HepG2 (cell line): ENCODE measurements around the gene CNTD1. TPM values are rescaled to one million over a fixed set of nuclear protein-coding genes. Genes with fewer than 3 reads are reported as not detected.
A peak's percentile ranks its signal among the peaks of the same experiment; 100 is the strongest.

Source experiments
- AHDC1 ChIP-seq: sonication (generic); formaldehyde crosslinking; IDR thresholded peaks from 2 replicates; pipeline ENCODE4 v1.5.1; 2020; ENCODE audit warnings: mild to moderate bottlenecking, missing genetic modification reagents, borderline replicate concordance
- DMTF1 ChIP-seq: sonication (generic); formaldehyde crosslinking; IDR thresholded peaks from 2 replicates; pipeline ENCODE4 v1.4.0; 2020; ENCODE audit warnings: mild to moderate bottlenecking, missing genetic modification reagents
- HCFC1 ChIP-seq: fragments of 150-350 bp; IDR thresholded peaks from 2 replicates; pipeline ENCODE4 v1.6.1; 2014; ENCODE audit warnings: low read depth, low read length
- HNF4A ChIP-seq: sonication (generic); formaldehyde crosslinking; IDR thresholded peaks from 2 replicates; pipeline ENCODE4 v1.4.0; 2020; ENCODE audit warnings: missing genetic modification reagents
- MXD3 ChIP-seq: IDR thresholded peaks from 2 replicates; pipeline ENCODE4 v1.6.1; 2016; ENCODE audit warnings: mild to moderate bottlenecking, missing biosample characterization, missing genetic modification reagents
- NFATC3 ChIP-seq: sonication (generic); formaldehyde crosslinking; IDR thresholded peaks from 2 replicates; pipeline ENCODE4 v1.5.1; 2020; ENCODE audit warnings: mild to moderate bottlenecking, missing genetic modification reagents
- REXO4 ChIP-seq: sonication (generic); formaldehyde crosslinking; IDR thresholded peaks from 2 replicates; pipeline ENCODE4 v1.8.0; 2022; ENCODE audit warnings: missing genetic modification reagents, mild to moderate bottlenecking, borderline replicate concordance
- SALL2 ChIP-seq: sonication (generic); formaldehyde crosslinking; IDR thresholded peaks from 2 replicates; pipeline ENCODE4 v1.8.1; 2023; ENCODE audit warnings: mild to moderate bottlenecking, missing genetic modification reagents, inconsistent platforms
- ZMAT5 ChIP-seq: sonication (generic); formaldehyde crosslinking; IDR thresholded peaks from 2 replicates; pipeline ENCODE4 v1.5.0; 2020; ENCODE audit warnings: mild to moderate bottlenecking, low read depth, missing genetic modification reagents, borderline replicate concordance
- ZNF274 ChIP-seq: sonication (generic); formaldehyde crosslinking; IDR thresholded peaks from 2 replicates; pipeline ENCODE4 v1.5.1; 2020; ENCODE audit warnings: mild to moderate bottlenecking, missing genetic modification reagents
- ZNF572 ChIP-seq: sonication (generic); formaldehyde crosslinking; IDR thresholded peaks from 2 replicates; pipeline ENCODE4 v1.5.1; 2020; ENCODE audit warnings: mild to moderate bottlenecking, missing genetic modification reagents
- ZNF577 ChIP-seq: sonication (generic); formaldehyde crosslinking; IDR thresholded peaks from 2 replicates; pipeline ENCODE4 v1.4.0; 2020; ENCODE audit warnings: mild to moderate bottlenecking, low read depth, missing genetic modification reagents, borderline replicate concordance
- ZNF639 ChIP-seq: conservative IDR thresholded peaks from 2 replicates; pipeline ENCODE4 v1.6.1; 2018; ENCODE audit warnings: missing genetic modification reagents
- ZNF782 ChIP-seq: sonication (generic); formaldehyde crosslinking; IDR thresholded peaks from 2 replicates; pipeline ENCODE4 v1.4.0; 2020; ENCODE audit warnings: missing genetic modification reagents, mild to moderate bottlenecking, borderline replicate concordance
- polyA plus RNA-seq, 8 experiments: library from polyadenylated mRNA; depleted of rRNA in 3 of 8; stranded (reverse) in 7 of 8; unstranded in 1 of 8; fragments of >200 nt; fragmentation: Illumina TruSeq in 4 of 8; extraction: Trizol in 4 of 8; gene quantifications; 2 replicates each; pipeline versions ENCODE4 v1.2.1 to v1.2.3, GENCODE V29; 2011 to 2016; ENCODE audit warnings: low read depth in 4 of 8, missing spikeins in 1 of 8, mixed read lengths in 1 of 8; ENCODE audit not compliant: insufficient read depth in 1 of 8
- total RNA-seq, 5 experiments: library from RNA; depleted of rRNA; stranded (reverse); fragments of >200 nt; fragmentation: Illumina TruSeq; extraction: Trizol; gene quantifications; 2 replicates each; pipeline ENCODE4 v1.2.3, GENCODE V29; 2016; ENCODE audit warnings: low read depth in 1 of 5
- TF ChIP-seq, protein P1 (sequence below): IDR thresholded peaks from 2 replicates; pipeline ENCODE4 v1.6.1; 2016; ENCODE audit warnings: low read depth

CNTD1 gene
- total and polyA plus RNA-seq, 2 of the 13 experiments (the other 11 are each of a cell fraction or from before 2014, with no cell fraction given) = 0.11 to 0.15 TPM

DNA sequence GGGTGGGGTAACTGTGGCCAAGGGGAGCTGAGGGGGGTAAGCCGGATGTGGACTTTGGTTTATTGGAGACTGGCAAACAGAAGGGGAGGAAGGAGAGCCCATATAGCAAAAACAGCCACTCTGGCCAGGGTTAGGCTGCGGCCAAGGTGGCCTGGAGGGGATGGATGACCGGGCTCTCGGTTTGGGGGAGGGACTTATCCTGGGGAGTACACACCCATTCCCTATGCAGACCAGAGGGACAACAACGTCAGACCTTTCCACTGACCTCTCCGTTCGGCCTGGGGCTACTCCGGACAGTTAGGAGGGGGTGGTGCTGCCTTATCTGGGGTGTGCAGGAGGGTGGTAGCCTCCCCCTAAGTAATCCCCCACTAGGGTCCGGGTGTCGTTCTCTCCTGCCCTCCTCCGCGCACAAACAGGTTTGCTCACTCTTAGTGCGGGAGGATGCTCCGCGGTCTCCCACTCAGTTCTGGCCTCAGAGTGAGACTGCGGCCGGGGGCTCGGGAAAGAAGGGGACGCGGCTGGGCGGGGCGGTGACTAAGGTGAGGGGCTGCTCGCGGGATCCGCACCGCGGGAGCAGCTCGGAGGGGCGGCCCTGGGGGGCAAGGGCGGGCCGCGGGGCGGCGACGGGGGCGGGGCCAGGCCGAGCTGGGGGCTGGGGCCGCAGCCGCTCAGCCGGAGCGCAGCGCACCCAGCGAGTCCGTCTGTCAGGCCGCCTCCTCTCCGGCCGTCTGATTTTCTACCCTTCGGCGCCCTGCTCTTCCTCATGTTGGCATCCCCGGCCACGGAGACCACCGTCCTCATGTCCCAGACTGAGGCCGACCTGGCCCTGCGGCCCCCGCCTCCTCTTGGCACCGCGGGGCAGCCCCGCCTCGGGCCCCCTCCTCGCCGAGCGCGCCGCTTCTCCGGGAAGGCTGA lies 18.5 kb upstream of the CNTD1 start, which contains the start of gene WNK4 (continued):
- no peak for TF ChIP-seq ZNF572
- 0 out of 2 replicates have a peak, but pooled peaks have one; percentile 73 for TF ChIP-seq ZMAT5 (CRISPR knock-in tag)
- no peak for TF ChIP-seq NFATC3
- peak; percentile 65 for TF ChIP-seq AHDC1
- no peak for TF ChIP-seq ZNF577
- no peak for TF ChIP-seq ZNF274 (CRISPR knock-in tag)
- peak; percentile 96 for TF ChIP-seq HNF4A (CRISPR knock-in tag)
- TF ChIP-seq MXD3 = no peak; the same call in 1 of the 2 replicates
- TF ChIP-seq REXO4 (CRISPR knock-in tag) = no peak
- 0 out of 2 replicates have a peak, but pooled peaks have one; percentile 3 for TF ChIP-seq SALL2 (CRISPR knock-in tag)
- TF ChIP-seq ZNF782 = peak; percentile 88; the same call in 1 of the 2 replicates
- TF ChIP-seq, protein P1, sequence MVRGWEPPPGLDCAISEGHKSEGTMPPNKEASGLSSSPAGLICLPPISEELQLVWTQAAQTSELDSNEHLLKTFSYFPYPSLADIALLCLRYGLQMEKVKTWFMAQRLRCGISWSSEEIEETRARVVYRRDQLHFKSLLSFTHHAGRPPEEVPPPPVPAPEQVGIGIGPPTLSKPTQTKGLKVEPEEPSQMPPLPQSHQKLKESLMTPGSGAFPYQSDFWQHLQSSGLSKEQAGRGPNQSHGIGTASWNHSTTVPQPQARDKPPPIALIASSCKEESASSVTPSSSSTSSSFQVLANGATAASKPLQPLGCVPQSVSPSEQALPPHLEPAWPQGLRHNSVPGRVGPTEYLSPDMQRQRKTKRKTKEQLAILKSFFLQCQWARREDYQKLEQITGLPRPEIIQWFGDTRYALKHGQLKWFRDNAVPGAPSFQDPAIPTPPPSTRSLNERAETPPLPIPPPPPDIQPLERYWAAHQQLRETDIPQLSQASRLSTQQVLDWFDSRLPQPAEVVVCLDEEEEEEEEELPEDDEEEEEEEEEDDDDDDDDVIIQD = peak; percentile 87
- no peak for TF ChIP-seq HCFC1
- TF ChIP-seq DMTF1 (CRISPR knock-in tag) = no peak
- peak; percentile 21; the same call in 1 of the 2 replicates for TF ChIP-seq ZNF639 (CRISPR knock-in tag)
